NCI-H146 treated with DMSO at 0.1 percent for 48 hours (cell line): ENCODE data around the gene DSTN.
A peak's percentile ranks its signal among the peaks of the same experiment; 100 is the strongest.

ENCODE experiments used
- DNase-seq: peaks from one replicate; lab custom pipeline; 2025; ENCODE audit not compliant: unreplicated experiment; lab: John Stamatoyannopoulos, UW

Gene DSTN

GRCh38 chr20:17569616-17570346 lies at the start of gene DSTN:
Gene DSTN (plus strand): TSS chr20:17570075. CDS start chr20:17570209, 134 bp downstream.
- peak; percentile 92 for DNase-seq

GRCh38 chr20:17520583-17520982 lies 49.3 kb upstream of the DSTN start:
- no peak for DNase-seq

GRCh38 chr20:17522528-17522927 lies 47.3 kb upstream of the DSTN start:
- DNase-seq: no peak

GRCh38 chr20:17523326-17523725 lies 46.5 kb upstream of the DSTN start:
- no peak for DNase-seq

GRCh38 chr20:17524560-17524959 lies 45.3 kb upstream of the DSTN start:
- DNase-seq: no peak

GRCh38 chr20:17525132-17525531 lies 44.7 kb upstream of the DSTN start:
- DNase-seq: no peak

- peak; percentile 4 for DNase-seq
These were observed 44.2 kb upstream of the DSTN start for GRCh38 chr20:17525650-17526049.

GRCh38 chr20:17529586-17529985 lies 40.3 kb upstream of the DSTN start:
- no peak for DNase-seq

- no peak for DNase-seq
These were observed 39.7 kb upstream of the DSTN start for GRCh38 chr20:17530153-17530552.

GRCh38 chr20:17530716-17531664 lies 38.9 kb upstream of the DSTN start, which contains the start of gene BFSP1:
Gene BFSP1 (minus strand): TSS chr20:17531379. CDS start chr20:17531329, 50 bp downstream.
- peak; percentile 59 for DNase-seq

GRCh38 chr20:17531665-17532025 lies 38.2 kb upstream of the DSTN start:
- DNase-seq: no peak

- DNase-seq: no peak
These were observed 36.5 kb upstream of the DSTN start for GRCh38 chr20:17533396-17533795.

GRCh38 chr20:17534077-17534476 lies 35.8 kb upstream of the DSTN start:
- no peak for DNase-seq

- DNase-seq: peak; percentile 65
These were observed 32.9 kb upstream of the DSTN start for GRCh38 chr20:17536944-17537444.

- no peak for DNase-seq
These were observed 31.9 kb upstream of the DSTN start for GRCh38 chr20:17537959-17538358.

GRCh38 chr20:17538517-17539170 lies 31.2 kb upstream of the DSTN start:
- no peak for DNase-seq

GRCh38 chr20:17541596-17541995 lies 28.3 kb upstream of the DSTN start:
- no peak for DNase-seq

GRCh38 chr20:17541996-17542395 lies 27.9 kb upstream of the DSTN start:
- DNase-seq: no peak

- DNase-seq: no peak
These were observed 27.4 kb upstream of the DSTN start for GRCh38 chr20:17542481-17542880.

GRCh38 chr20:17542993-17543412 lies 26.9 kb upstream of the DSTN start:
- DNase-seq: no peak

- no peak for DNase-seq
These were observed 26.2 kb upstream of the DSTN start for GRCh38 chr20:17543531-17544131.
